Lung (tissue), 12 donors: Measurements from ENCODE around the gene KLHDC10. TPM values are rescaled to one million over a fixed set of nuclear protein-coding genes. Genes with fewer than 3 reads are reported as not detected.
A peak's percentile ranks its signal among the peaks of the same experiment; 100 is the strongest.
"Not testable (repeated sequence)": the region's sequence is repeated elsewhere in the genome, so short reads cannot be mapped to it uniquely, and the experiment has no call there.

Source experiments
- ATAC-seq: fragments of 200-7000 bp; cut with Tn5 transposase; one replicate; pipeline ENCODE4 v1.9.1; 2020; ENCODE audit warnings: moderate number of reproducible peaks; ENCODE audit not compliant: insufficient read depth, low FRiP score
- DNase-seq, 3 donors: peaks; one replicate each; pipeline ENCODE4 v3.0.0-alpha.2; 2013 to 2017
- H3K27ac ChIP-seq, 2 donors: one replicate each; pipeline ENCODE4 v1.5.1; 2013; ENCODE audit warnings: mild to moderate bottlenecking in 2 of 2, moderate library complexity in 2 of 2, control low read depth in 1 of 2, inconsistent platforms in 1 of 2, low read depth in 1 of 2, low read length in 1 of 2
- H3K27me3 ChIP-seq, 3 donors: one replicate each; pipeline ENCODE4 v1.5.1; 2013; ENCODE audit warnings: low read length in 2 of 3; ENCODE audit not compliant: control insufficient read depth in 3 of 3, insufficient read depth in 3 of 3
- H3K36me3 ChIP-seq, 4 donors: one replicate each; pipeline ENCODE4 v1.5.1; 2013; ENCODE audit warnings: low read length in 4 of 4, mild to moderate bottlenecking in 1 of 4, moderate library complexity in 1 of 4; ENCODE audit not compliant: control insufficient read depth in 4 of 4, insufficient read depth in 4 of 4
- H3K4me1 ChIP-seq, 5 donors: one replicate each; pipeline ENCODE4 v1.5.1; 2013; ENCODE audit warnings: low read length in 5 of 5, mild to moderate bottlenecking in 2 of 5, moderate library complexity in 1 of 5; ENCODE audit not compliant: control insufficient read depth in 5 of 5, insufficient read depth in 5 of 5
- H3K4me3 ChIP-seq: one replicate; pipeline ENCODE4 v1.5.1; 2013; ENCODE audit warnings: mild to moderate bottlenecking, control low read depth, moderate library complexity
- H3K9ac ChIP-seq, 2 donors: one replicate each; pipeline ENCODE4 v1.5.1; 2013; ENCODE audit warnings: low read length in 2 of 2, control low read depth in 1 of 2; ENCODE audit not compliant: insufficient read depth in 1 of 2
- H3K9me3 ChIP-seq, 4 donors: one replicate each; pipeline ENCODE4 v1.5.1; 2013; ENCODE audit warnings: low read length in 3 of 4, mild to moderate bottlenecking in 1 of 4, moderate library complexity in 1 of 4; ENCODE audit not compliant: control insufficient read depth in 4 of 4, insufficient read depth in 3 of 4
- CTCF ChIP-seq: IDR thresholded peaks from 2 replicates; pipeline ENCODE4 v1.5.1; 2012; ENCODE audit warnings: mild to moderate bottlenecking; ENCODE audit errors: control extremely low read depth, extremely low read depth
- WGBS, 2 donors: extraction: QIAGEN DNeasy Blood & Tissue Kit; methylation state at CpG; one replicate each; pipeline ENCODE4 v1.1.7; 2013; 5-methylcytosine and 5-hydroxymethylcytosine counted together
- polyA plus RNA-seq, 2 donors: library from polyadenylated mRNA; stranded (reverse); fragments of 200-250 nt; gene quantifications; one replicate each; pipeline ENCODE4 v1.2.1, GENCODE V29; 2013
- total RNA-seq, 2 donors: library from RNA; depleted of rRNA in 1 of 2; stranded (reverse); fragments of >200 nt in 1 of 2; gene quantifications; one replicate each; pipeline ENCODE4 v1.2.1, GENCODE V29; 2014 to 2021
- donor health status: control.
- donor health status: control.
- donor health status: Bipolar disorder and iron deficiency.
- donor health status: healthy.
- donor health status: DM: yes; HTN: yes; CAD: no.

The KLHDC10 gene
- total and polyA plus RNA-seq, 4 donors = 10.4 to 56.9 (median 25.1) TPM

- peaks cover 11 to 27% (median 17%) of the 10 kb centered on the region in 4 donors for H3K36me3 ChIP-seq
- no peaks in the 10 kb centered on the region for H3K27me3 ChIP-seq
- H3K9me3 ChIP-seq = no peaks in the 10 kb centered on the region
- H3K4me3 ChIP-seq = no peak overlapping the region
- TF ChIP-seq CTCF = no peak
- no peak overlapping the region for H3K9ac ChIP-seq
- no peak for ATAC-seq
- 74 to 94% methylated on average over 5 of the region's 5 CpGs for WGBS, 2 donors
- peaks cover 0 to 1% (median 0%) of the 10 kb centered on the region in 5 donors for H3K4me1 ChIP-seq
- no peak overlapping the region for H3K27ac ChIP-seq
- DNase-seq = no peak
Observed at GRCh38 chr7:130118294-130118693, 48.0 kb downstream of the KLHDC10 start.

GRCh38 chr7:130118801-130119200 lies 48.5 kb downstream of the KLHDC10 start:
- H3K4me1 ChIP-seq = no peaks in the 10 kb centered on the region
- 98 to 99% methylated on average over 4 of the region's 4 CpGs for WGBS, 2 donors
- H3K36me3 ChIP-seq = peaks cover 11 to 27% (median 17%) of the 10 kb centered on the region in 4 donors
- no peaks in the 10 kb centered on the region for H3K9me3 ChIP-seq
- no peak for DNase-seq
- no peaks in the 10 kb centered on the region for H3K27me3 ChIP-seq
- H3K27ac ChIP-seq = no peak overlapping the region
- H3K9ac ChIP-seq = no peak overlapping the region
- no peak for ATAC-seq
- no peak overlapping the region for H3K4me3 ChIP-seq
- no peak for TF ChIP-seq CTCF

- peaks cover 14 to 36% (median 26%) of the 10 kb centered on the region in 4 donors for H3K36me3 ChIP-seq
- ATAC-seq (no peak), DNase-seq (no peak)
- TF ChIP-seq CTCF = no peak
- no peak overlapping the region for H3K4me3 ChIP-seq
- no peaks in the 10 kb centered on the region for H3K9me3 ChIP-seq
- no peaks in the 10 kb centered on the region for H3K27me3 ChIP-seq
- peaks cover 0 to 18% (median 0%) of the 10 kb centered on the region in 5 donors for H3K4me1 ChIP-seq
- H3K27ac ChIP-seq = no peak overlapping the region
- no peak overlapping the region for H3K9ac ChIP-seq
Observed at GRCh38 chr7:130123501-130123900, 53.2 kb downstream of the KLHDC10 start.

- no peak for TF ChIP-seq CTCF
- WGBS, 2 donors = 89 to 94% methylated on average over 2 of the region's 2 CpGs
- no peak for ATAC-seq
Observed at GRCh38 chr7:130124711-130125110, 54.4 kb downstream of the KLHDC10 start.

GRCh38 chr7:130126840-130127239 lies 56.5 kb downstream of the KLHDC10 start:
- WGBS, 2 donors = 96 to 100% methylated on average over 3 of the region's 3 CpGs
- Histone ChIP-seq H3K36me3 (peaks cover 14 to 34% (median 29%) of the 10 kb centered on the region in 4 donors), H3K9ac (peak overlapping the region in 1 of 2 donors; percentile 50), H3K4me1 (peaks cover 0 to 30% (median 5%) of the 10 kb centered on the region in 5 donors)
- not testable (repeated sequence) for H3K27me3 ChIP-seq, DNase-seq, H3K4me3 ChIP-seq, H3K27ac ChIP-seq, H3K9me3 ChIP-seq, ATAC-seq

More at GRCh38 chr7:130124711-130125110, 54.4 kb downstream of the KLHDC10 start:
- H3K27me3 ChIP-seq = no peaks in the 10 kb centered on the region
- H3K9ac ChIP-seq = no peak overlapping the region
- peaks cover 14 to 38% (median 28%) of the 10 kb centered on the region in 4 donors for H3K36me3 ChIP-seq
- H3K4me1 ChIP-seq = peaks cover 0 to 28% (median 5%) of the 10 kb centered on the region in 5 donors
- no peaks in the 10 kb centered on the region for H3K9me3 ChIP-seq
- no peak overlapping the region for H3K4me3 ChIP-seq
- DNase-seq = no peak
- no peak overlapping the region for H3K27ac ChIP-seq
